22Rv1 (cell line): Measurements from ENCODE around the gene HOXB1.

Experiments
- H3K27ac ChIP-seq: fragments of 450-650 bp; 2 replicates; pipeline ENCODE4 v1.5.1; 2017
- CTCF ChIP-seq: fragments of 450-650 bp; IDR thresholded peaks from 2 replicates; pipeline ENCODE4 v1.5.1; 2017; ENCODE audit warnings: mild to moderate bottlenecking
- ZFX ChIP-seq: fragments of 450-650 bp; IDR thresholded peaks from 2 replicates; pipeline ENCODE4 v1.6.1; 2017; ENCODE audit warnings: antibody characterized with exemption, borderline replicate concordance

HOXB1 gene

GRCh38 chr17:48570325-48571023 is 39.7 kb upstream of the HOXB1 start:
- TF ChIP-seq ZFX = no peak
- H3K27ac ChIP-seq = no peak overlapping the region

GRCh38 chr17:48569674-48570324 is 39.0 kb upstream of the HOXB1 start:
- TF ChIP-seq CTCF (no peak), ZFX (no peak)
- no peak overlapping the region for H3K27ac ChIP-seq

GRCh38 chr17:48569240-48569582 is 38.4 kb upstream of the HOXB1 start:
- no peak for TF ChIP-seq ZFX
- TF ChIP-seq CTCF = no peak
- no peak overlapping the region for H3K27ac ChIP-seq

- no peak overlapping the region for H3K27ac ChIP-seq
- TF ChIP-seq ZFX = no peak
- no peak for TF ChIP-seq CTCF
Measured at GRCh38 chr17:48568499-48569239, 37.9 kb upstream of the HOXB1 start.

- TF ChIP-seq CTCF (no peak), ZFX (no peak)
- no peak overlapping the region for H3K27ac ChIP-seq
Measured at GRCh38 chr17:48567646-48568354, 37.0 kb upstream of the HOXB1 start.

- H3K27ac ChIP-seq = no peak overlapping the region
Measured at GRCh38 chr17:48567209-48567608, 36.4 kb upstream of the HOXB1 start.

More at GRCh38 chr17:48567209-48567608, 36.4 kb upstream of the HOXB1 start:
- TF ChIP-seq ZFX (no peak), CTCF (no peak)
